ENCODE measurements around the gene SIRPA. TPM values are rescaled to one million over a fixed set of nuclear protein-coding genes. Genes with fewer than 3 reads are reported as not detected.

The SIRPA gene
- total RNA-seq, 1 experiment from 2014 or later, result 8.9 TPM

DNA sequence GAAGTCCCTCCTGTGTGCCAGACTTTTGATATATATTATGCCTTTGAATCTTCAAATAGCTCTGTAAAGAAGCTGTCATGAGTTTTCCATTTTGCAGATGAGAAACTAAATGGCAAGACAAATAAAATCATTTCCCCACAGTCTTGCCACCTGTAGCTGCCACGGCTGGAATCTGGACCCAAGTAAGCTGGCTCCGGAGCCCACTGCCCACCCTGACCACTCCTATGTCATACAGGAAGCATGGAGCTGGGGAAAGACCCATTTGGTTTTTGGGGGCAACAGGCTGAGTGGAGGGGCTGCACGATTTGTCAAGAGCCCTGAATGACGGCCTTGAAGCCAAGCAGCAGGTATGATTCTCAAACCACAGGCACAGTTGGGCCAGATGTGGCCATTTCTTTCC lies 10.0 kb upstream of the SIRPA start (continued):
- TF ChIP-seq, protein P1, sequence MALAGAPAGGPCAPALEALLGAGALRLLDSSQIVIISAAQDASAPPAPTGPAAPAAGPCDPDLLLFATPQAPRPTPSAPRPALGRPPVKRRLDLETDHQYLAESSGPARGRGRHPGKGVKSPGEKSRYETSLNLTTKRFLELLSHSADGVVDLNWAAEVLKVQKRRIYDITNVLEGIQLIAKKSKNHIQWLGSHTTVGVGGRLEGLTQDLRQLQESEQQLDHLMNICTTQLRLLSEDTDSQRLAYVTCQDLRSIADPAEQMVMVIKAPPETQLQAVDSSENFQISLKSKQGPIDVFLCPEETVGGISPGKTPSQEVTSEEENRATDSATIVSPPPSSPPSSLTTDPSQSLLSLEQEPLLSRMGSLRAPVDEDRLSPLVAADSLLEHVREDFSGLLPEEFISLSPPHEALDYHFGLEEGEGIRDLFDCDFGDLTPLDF (CRISPR knock-in tag; IDR thresholded peaks at IDR 0.05), result no peak

DNA sequence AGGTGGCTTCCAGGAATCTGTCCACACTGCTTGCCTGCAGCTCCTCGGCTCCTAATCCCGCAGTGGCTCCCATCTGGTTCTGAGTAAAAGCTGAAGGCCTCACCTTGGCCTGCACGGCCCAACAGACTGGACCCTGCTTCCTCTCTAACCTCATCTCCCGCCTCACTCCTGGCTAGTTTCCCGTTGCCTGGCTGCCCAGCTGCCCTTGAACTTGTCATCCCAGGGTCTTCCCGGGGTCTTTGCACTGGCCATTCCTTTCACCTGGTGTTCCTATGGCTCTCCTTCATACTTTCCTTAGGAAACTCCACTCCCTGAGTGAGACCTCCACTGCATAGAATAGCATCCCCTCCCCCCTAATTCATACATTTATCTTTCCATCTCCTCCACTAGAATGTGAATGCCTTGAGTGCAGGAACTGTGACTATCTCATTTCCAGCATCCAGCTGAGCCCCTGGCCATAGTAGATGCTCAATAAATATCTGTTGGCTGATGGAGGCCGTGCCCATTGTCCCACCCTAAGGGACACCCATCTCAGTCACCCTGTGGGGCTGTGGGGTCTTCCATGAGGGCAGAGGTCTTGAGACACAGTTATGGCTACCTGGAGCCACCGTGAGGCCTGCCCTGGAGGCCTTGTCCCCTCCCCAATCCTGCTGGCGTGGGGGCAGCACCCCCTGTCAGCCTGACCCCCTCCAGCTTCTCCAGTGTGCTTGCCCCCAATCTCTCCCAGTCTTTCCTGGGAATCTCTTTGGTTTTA lies 9.1 kb upstream of the SIRPA start:
- no peak overlapping the region for H3K27ac Mint-ChIP-seq
- DNase-seq (ENCODE audit: low spot score) (no peak), ATAC-seq (no peak)
- peaks cover 23% of the 10 kb centered on the region for H3K4me1 Mint-ChIP-seq
- no peaks in the 10 kb centered on the region for H3K36me3 Mint-ChIP-seq
- ChIA-PET POLR2A (no interaction called here), CTCF (no interaction called here)
- H3K4me3 Mint-ChIP-seq, result no peak overlapping the region
- H3K9me3 Mint-ChIP-seq, result no peaks in the 10 kb centered on the region
- TF ChIP-seq, protein P2, sequence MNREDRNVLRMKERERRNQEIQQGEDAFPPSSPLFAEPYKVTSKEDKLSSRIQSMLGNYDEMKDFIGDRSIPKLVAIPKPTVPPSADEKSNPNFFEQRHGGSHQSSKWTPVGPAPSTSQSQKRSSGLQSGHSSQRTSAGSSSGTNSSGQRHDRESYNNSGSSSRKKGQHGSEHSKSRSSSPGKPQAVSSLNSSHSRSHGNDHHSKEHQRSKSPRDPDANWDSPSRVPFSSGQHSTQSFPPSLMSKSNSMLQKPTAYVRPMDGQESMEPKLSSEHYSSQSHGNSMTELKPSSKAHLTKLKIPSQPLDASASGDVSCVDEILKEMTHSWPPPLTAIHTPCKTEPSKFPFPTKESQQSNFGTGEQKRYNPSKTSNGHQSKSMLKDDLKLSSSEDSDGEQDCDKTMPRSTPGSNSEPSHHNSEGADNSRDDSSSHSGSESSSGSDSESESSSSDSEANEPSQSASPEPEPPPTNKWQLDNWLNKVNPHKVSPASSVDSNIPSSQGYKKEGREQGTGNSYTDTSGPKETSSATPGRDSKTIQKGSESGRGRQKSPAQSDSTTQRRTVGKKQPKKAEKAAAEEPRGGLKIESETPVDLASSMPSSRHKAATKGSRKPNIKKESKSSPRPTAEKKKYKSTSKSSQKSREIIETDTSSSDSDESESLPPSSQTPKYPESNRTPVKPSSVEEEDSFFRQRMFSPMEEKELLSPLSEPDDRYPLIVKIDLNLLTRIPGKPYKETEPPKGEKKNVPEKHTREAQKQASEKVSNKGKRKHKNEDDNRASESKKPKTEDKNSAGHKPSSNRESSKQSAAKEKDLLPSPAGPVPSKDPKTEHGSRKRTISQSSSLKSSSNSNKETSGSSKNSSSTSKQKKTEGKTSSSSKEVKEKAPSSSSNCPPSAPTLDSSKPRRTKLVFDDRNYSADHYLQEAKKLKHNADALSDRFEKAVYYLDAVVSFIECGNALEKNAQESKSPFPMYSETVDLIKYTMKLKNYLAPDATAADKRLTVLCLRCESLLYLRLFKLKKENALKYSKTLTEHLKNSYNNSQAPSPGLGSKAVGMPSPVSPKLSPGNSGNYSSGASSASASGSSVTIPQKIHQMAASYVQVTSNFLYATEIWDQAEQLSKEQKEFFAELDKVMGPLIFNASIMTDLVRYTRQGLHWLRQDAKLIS (CRISPR knock-in tag; IDR thresholded peaks at IDR 0.05; ENCODE audit: borderline replicate concordance), result no peak
- TF ChIP-seq, protein P1 (CRISPR knock-in tag; IDR thresholded peaks at IDR 0.05), result no peak
- H3K27me3 Mint-ChIP-seq (ENCODE audit: low read depth), result no peaks in the 10 kb centered on the region

DNA sequence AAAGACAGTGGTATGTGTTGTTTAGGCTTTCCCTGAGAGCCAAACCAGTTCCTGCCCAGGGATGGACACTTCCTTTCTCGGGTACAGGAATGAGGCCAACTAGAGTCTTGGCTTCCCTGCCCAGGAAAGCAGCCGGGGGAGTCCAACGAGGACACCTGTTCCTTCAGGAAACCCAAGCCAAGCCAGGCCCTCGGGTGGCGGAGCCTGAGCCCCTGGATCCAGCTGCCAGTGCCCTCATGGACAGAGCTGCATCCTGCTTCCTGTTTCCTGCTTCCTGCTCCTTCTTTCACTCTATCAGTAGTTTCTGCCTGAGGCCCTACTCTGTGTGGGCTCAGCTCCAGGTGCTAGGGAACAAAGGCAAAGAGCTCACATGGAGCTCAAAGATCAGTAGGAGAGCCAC lies 7.9 kb upstream of the SIRPA start:
- CTCF ChIA-PET, result interaction anchor here (3.6 kb wide), 1 partner anchor 110 kb away, joined by 11 read pairs; no protein-coding TSS in a partner anchor
- no peak for ATAC-seq
- Mint-ChIP-seq H3K27ac (no peak overlapping the region), H3K9me3 (no peaks in the 10 kb centered on the region), H3K36me3 (no peaks in the 10 kb centered on the region), H3K4me3 (no peak overlapping the region), H3K27me3 (ENCODE audit: low read depth) (peaks cover 9% of the 10 kb centered on the region), H3K4me1 (peaks cover 24% of the 10 kb centered on the region)
- POLR2A ChIA-PET, result no interaction called here
- no peak for DNase-seq (ENCODE audit: low spot score)
- TF ChIP-seq, protein P3, sequence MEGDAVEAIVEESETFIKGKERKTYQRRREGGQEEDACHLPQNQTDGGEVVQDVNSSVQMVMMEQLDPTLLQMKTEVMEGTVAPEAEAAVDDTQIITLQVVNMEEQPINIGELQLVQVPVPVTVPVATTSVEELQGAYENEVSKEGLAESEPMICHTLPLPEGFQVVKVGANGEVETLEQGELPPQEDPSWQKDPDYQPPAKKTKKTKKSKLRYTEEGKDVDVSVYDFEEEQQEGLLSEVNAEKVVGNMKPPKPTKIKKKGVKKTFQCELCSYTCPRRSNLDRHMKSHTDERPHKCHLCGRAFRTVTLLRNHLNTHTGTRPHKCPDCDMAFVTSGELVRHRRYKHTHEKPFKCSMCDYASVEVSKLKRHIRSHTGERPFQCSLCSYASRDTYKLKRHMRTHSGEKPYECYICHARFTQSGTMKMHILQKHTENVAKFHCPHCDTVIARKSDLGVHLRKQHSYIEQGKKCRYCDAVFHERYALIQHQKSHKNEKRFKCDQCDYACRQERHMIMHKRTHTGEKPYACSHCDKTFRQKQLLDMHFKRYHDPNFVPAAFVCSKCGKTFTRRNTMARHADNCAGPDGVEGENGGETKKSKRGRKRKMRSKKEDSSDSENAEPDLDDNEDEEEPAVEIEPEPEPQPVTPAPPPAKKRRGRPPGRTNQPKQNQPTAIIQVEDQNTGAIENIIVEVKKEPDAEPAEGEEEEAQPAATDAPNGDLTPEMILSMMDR (IDR thresholded peaks at IDR 0.05), result no peak
- TF ChIP-seq, protein P4, sequence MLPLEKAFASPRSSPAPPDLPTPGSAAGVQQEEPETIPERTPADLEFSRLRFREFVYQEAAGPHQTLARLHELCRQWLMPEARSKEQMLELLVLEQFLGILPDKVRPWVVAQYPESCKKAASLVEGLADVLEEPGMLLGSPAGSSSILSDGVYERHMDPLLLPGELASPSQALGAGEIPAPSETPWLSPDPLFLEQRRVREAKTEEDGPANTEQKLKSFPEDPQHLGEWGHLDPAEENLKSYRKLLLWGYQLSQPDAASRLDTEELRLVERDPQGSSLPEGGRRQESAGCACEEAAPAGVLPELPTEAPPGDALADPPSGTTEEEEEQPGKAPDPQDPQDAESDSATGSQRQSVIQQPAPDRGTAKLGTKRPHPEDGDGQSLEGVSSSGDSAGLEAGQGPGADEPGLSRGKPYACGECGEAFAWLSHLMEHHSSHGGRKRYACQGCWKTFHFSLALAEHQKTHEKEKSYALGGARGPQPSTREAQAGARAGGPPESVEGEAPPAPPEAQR (CRISPR knock-in tag; IDR thresholded peaks at IDR 0.05), result no peak
- TF ChIP-seq ESRRA (CRISPR knock-in tag; IDR thresholded peaks at IDR 0.05; ENCODE audit: borderline replicate concordance) (no peak), EMX1 (CRISPR knock-in tag; IDR thresholded peaks at IDR 0.05) (no peak), CREM (CRISPR knock-in tag; IDR thresholded peaks at IDR 0.05) (no peak), ZNF317 (CRISPR knock-in tag; IDR thresholded peaks at IDR 0.05; ENCODE audit: borderline replicate concordance, low read depth) (no peak)
- TF ChIP-seq, protein P5, sequence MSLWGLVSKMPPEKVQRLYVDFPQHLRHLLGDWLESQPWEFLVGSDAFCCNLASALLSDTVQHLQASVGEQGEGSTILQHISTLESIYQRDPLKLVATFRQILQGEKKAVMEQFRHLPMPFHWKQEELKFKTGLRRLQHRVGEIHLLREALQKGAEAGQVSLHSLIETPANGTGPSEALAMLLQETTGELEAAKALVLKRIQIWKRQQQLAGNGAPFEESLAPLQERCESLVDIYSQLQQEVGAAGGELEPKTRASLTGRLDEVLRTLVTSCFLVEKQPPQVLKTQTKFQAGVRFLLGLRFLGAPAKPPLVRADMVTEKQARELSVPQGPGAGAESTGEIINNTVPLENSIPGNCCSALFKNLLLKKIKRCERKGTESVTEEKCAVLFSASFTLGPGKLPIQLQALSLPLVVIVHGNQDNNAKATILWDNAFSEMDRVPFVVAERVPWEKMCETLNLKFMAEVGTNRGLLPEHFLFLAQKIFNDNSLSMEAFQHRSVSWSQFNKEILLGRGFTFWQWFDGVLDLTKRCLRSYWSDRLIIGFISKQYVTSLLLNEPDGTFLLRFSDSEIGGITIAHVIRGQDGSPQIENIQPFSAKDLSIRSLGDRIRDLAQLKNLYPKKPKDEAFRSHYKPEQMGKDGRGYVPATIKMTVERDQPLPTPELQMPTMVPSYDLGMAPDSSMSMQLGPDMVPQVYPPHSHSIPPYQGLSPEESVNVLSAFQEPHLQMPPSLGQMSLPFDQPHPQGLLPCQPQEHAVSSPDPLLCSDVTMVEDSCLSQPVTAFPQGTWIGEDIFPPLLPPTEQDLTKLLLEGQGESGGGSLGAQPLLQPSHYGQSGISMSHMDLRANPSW (CRISPR knock-in tag; conservative IDR thresholded peaks at IDR 0.05; ENCODE audit: low read depth), result no peak
- TF ChIP-seq, protein P6, sequence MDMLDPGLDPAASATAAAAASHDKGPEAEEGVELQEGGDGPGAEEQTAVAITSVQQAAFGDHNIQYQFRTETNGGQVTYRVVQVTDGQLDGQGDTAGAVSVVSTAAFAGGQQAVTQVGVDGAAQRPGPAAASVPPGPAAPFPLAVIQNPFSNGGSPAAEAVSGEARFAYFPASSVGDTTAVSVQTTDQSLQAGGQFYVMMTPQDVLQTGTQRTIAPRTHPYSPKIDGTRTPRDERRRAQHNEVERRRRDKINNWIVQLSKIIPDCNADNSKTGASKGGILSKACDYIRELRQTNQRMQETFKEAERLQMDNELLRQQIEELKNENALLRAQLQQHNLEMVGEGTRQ (CRISPR knock-in tag; IDR thresholded peaks at IDR 0.05), result no peak
- TF ChIP-seq, protein P7, sequence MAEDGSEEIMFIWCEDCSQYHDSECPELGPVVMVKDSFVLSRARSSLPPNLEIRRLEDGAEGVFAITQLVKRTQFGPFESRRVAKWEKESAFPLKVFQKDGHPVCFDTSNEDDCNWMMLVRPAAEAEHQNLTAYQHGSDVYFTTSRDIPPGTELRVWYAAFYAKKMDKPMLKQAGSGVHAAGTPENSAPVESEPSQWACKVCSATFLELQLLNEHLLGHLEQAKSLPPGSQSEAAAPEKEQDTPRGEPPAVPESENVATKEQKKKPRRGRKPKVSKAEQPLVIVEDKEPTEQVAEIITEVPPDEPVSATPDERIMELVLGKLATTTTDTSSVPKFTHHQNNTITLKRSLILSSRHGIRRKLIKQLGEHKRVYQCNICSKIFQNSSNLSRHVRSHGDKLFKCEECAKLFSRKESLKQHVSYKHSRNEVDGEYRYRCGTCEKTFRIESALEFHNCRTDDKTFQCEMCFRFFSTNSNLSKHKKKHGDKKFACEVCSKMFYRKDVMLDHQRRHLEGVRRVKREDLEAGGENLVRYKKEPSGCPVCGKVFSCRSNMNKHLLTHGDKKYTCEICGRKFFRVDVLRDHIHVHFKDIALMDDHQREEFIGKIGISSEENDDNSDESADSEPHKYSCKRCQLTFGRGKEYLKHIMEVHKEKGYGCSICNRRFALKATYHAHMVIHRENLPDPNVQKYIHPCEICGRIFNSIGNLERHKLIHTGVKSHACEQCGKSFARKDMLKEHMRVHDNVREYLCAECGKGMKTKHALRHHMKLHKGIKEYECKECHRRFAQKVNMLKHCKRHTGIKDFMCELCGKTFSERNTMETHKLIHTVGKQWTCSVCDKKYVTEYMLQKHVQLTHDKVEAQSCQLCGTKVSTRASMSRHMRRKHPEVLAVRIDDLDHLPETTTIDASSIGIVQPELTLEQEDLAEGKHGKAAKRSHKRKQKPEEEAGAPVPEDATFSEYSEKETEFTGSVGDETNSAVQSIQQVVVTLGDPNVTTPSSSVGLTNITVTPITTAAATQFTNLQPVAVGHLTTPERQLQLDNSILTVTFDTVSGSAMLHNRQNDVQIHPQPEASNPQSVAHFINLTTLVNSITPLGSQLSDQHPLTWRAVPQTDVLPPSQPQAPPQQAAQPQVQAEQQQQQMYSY (CRISPR knock-in tag; IDR thresholded peaks at IDR 0.05), result no peak
- TF ChIP-seq, protein P8, sequence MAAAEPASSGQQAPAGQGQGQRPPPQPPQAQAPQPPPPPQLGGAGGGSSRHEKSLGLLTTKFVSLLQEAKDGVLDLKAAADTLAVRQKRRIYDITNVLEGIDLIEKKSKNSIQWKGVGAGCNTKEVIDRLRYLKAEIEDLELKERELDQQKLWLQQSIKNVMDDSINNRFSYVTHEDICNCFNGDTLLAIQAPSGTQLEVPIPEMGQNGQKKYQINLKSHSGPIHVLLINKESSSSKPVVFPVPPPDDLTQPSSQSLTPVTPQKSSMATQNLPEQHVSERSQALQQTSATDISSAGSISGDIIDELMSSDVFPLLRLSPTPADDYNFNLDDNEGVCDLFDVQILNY (CRISPR knock-in tag; IDR thresholded peaks at IDR 0.05), result no peak
